Astrocyte of the hippocampus (primary cell): ENCODE measurements around the gene PAX2.

Source experiments
- DNase-seq: peaks from one replicate; pipeline ENCODE4 v3.0.0; 2011; ENCODE audit warnings: low read depth, low spot score

The PAX2 gene

DNA sequence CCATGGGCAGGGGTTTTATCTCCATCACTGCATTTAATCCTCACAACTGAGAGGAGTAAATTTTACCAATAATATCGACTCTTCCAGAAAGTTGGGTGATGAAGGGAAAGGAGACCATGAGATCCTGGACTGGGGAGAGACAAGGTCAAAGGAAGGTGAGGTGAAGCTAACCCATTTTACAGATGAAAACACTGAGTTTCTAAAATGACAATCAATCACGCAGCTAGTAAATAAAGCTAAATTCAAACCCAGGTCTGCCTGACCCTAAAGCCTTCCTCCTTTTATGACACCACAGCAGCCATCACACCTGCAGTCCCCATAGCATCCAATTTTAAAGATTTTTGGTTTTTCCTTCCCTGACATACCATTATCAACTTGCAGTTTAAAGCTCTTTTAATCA, 103.4 kb downstream of the PAX2 start:
- DNase-seq: no peak

DNA sequence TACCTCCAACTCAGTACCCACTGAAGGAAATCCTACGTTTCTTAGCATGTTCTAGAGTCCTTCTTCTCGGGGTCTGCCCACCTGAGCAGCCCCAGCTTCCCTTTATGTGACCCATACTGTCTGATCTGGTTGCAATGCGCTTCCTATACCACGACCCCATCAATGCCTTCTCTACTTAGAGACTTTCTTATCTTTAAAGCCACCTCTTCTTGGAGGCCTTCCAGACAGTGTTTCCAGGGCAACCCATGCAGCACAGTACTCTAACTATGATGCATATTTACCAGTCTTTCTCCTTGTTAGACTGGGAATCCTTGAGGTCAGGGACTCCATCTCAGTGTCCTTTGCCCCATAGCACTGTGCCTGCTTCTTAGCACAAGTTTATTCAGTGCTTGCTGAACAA, 112.9 kb downstream of the PAX2 start:
- DNase-seq: no peak

DNA sequence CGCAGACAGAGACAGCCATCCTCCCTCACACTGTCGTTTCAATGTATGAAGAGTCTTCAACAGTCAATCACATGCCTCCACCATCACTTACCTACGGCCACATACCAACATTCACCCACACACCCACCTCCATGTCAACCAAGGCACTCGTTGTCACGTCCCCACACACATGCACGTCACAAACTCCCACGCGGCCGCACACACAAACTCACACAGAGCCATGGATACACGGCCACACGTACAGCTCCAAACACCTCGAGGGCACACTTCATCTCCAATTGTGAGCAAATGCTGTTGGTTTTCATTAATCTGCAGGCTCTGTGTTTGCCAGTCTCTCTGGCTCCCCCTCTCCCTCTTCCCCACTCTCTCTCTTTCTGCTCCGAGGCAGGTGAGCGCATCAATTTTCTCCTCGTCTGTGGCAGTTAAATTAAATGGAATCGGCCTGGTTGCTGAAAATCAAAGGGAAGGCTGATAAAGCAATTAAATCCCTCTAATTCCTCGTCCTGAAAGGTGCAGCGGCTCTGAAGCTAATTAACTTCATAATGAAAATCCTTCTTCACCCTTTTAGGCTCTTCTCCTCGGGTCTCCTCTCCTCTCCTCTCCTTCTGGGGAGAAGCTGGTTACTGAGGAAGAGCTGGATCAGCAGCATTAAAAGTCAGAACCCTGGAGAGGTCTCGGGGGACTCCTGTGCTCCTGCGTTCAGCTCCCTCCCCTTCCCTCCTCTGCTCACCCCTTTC, 113.5 kb downstream of the PAX2 start:
- no peak for DNase-seq

DNA sequence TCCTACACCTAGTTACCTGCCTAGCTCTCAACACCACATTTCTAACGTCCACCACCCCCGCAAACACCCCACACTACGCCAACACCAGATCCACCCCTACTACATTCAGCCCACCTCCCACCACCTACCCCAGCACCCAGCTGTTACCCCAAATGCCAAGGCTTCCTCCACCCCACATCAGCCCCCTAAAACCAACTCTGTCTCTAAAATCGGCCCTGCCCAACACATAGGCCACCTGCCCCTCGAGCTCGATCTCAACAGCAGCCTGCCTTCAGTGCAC, 114.0 kb downstream of the PAX2 start:
- no peak for DNase-seq

DNA sequence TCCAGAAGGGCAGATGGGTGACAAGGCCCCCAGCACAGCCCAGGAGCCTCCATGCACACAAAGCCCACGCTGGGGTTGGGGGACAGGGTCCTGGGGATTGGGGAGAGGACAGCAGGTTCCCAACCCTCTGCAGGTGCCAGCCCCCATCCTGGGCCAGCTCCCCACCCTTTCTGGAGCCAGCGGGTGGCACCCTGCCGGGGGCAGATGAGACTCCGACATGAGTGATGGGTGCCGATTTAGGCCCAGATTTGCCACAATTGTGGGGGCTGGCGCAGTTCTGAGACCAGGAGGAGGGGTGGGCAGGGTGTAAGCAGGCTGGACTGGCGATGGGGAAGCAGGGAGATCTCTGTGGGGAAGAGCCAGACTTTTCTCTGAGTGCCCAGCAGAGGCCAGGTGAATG, 118.1 kb downstream of the PAX2 start:
- DNase-seq: no peak

DNA sequence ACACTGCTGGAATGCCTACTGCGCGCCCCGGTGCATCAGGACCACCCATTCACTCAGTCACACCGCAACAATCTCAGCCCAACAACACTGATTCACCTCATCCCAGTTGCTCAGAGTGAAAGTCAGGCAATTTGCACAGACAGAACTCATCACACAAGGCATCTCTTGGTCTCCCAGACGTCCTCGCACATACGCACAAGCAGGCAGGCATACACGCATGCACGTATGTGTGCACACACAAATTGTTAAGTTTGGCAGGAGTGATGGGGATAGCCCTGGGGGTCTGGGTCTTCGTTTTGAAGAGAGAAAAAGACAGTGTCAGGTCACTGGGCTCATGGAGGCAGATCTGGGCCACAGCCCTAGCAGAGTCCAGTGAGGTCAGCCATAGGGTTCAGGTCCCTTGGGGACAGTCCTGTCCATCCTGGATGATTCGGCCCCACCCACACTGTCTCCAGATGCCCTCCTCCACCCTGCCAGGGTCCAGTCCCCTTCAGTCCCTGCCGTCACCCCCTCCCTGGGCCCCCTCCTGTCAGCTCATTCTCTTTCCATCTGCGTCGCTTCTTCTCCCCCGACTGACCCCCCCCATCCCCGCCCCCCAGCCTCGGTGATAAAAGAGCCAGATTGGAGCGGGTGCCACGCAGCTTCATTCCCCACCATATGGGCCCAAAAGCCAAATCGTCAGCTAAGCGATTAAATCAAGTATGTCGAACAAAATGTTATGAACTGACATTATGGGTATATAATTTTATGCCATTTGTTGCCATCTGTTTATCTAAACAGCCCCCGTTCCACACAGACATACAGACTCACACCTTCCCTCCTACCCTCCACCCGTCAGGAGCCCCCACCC, 118.9 kb downstream of the PAX2 start:
- no peak for DNase-seq

DNA sequence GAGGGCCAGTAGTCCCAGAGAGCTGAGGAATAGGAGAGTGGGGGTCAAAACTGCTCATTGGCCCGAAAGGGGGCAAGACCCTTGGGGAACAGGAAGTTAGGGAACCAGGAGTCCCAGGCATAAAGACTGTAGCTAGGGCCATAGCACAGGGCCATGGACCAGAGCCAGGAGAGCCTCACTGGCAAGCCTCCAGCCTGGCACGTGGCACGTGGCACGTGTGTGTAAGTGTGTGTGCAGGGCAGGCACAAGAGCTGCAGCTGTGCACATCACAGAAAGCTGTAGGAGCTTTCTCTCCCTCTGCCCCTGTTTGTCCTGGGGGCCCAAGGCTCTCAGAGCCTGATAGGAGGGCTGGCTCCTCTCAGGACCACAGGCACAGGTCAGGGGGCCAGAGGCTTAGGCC, 119.6 kb downstream of the PAX2 start:
- no peak for DNase-seq

DNA sequence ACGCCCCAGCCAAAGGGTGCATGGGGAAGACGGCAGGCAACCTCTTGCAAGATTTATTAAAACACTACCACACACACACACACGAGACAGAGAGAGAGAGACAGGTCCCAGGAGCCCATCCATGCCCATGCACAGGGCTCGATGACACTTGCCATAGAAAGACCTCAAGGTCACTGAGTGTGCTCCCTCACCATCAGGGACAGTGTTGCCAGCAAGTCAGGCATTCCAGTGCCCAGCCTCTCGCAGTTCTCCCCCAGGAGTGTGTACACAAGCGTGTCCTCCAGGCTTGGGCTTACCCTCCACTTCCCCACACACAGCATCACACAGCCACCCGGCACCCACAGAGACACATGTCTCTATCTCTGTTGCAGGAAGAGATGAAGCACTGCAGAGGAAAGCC, 120.6 kb downstream of the PAX2 start:
- DNase-seq: no peak

DNA sequence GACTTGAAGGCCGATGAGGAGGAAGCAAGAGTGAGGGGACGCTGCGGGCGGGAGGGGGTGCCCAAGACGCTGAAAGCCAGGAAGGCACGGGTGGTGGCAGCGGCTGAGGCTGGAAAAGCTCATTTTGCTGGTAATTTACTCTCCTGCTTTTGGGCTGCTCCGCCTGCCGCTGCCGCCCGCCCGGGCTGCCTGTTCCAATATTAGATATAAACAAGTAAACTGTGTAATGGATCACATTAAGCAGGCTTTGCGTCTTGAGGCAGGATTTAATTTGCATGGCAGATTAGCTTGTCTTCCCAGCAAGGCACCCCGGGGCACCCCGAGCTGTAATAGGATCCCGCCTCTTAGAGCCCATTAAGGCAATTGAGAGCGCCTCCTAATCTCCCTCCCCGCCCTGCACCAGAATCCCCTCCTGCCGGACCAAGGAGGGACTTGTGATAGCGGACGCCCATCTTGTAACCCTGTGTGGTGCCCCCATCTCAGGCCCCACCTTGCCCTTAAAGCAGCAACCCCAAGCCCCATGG, 121.3 kb downstream of the PAX2 start:
- DNase-seq: no peak

DNA sequence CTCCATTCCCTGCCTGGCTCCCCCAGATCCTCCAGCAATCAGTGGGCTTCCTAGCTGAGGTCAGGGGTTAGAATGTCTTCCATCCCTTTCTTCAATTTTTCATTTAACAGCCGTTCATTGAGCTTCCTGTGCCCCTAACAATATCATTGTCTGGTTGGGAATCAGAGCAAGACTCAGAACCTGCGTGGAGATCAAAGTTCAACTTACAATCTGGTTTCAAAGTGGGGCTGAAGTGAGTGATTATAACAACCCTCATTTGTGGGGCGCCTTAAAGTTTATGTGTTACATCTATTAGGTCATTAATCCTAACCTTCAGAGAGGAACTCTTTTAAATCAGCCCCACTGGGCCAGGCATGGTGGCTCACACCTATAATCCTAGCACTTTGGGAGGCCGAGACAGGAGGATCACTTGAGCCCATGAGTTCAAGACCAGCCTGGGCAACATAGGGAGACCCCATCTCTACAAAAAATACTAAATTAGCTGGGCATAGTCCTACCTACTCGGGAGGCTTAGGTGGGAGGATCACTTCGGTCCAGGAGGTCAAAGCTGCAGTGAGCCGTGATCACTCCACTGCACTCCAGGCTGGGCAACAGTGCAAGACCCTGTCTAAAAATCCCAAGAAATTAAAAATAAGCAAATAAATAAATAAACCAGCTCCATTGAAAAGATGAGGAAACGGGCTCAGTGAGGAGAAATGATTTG, 122.0 kb downstream of the PAX2 start:
- no peak for DNase-seq

DNA sequence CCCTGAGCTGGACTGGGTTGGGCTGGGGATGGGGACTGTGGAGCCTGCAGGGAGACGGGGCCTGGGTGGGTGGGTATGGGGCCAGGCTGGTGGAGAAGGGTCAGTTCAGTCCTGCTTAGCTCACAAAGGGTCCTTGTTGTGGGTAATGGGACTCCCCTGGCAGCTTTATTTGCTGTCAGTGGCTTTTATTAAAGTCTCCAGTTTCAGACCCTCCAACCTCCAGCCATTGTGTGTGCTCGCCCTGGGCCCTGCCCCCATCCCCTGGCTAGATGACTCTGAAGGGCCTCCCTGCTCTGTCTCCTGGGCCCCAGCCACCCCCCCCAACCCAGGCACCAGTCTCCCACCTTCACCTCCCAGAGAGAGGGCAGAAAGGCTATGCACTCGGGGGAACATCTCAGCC, 123.0 kb downstream of the PAX2 start:
- no peak for DNase-seq

DNA sequence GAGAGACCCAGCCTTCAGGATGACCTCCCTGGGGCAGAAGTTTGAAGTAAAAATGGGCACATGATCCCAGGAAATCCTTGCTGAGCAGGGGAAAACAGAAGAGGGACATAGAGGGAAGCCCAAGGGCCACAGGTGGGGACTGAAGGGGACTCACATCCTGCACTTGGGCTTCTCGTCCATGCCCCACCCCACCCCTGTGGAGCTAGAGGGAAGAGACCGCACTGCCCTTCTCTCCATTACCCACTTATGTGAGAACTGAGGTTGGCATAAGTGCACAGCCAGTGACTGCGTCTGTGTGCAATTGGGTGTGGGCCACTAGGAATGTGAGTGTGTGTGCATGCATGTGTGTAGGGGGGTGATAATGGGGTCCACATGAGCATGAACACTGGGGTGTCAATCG, 124.0 kb downstream of the PAX2 start:
- DNase-seq: no peak

DNA sequence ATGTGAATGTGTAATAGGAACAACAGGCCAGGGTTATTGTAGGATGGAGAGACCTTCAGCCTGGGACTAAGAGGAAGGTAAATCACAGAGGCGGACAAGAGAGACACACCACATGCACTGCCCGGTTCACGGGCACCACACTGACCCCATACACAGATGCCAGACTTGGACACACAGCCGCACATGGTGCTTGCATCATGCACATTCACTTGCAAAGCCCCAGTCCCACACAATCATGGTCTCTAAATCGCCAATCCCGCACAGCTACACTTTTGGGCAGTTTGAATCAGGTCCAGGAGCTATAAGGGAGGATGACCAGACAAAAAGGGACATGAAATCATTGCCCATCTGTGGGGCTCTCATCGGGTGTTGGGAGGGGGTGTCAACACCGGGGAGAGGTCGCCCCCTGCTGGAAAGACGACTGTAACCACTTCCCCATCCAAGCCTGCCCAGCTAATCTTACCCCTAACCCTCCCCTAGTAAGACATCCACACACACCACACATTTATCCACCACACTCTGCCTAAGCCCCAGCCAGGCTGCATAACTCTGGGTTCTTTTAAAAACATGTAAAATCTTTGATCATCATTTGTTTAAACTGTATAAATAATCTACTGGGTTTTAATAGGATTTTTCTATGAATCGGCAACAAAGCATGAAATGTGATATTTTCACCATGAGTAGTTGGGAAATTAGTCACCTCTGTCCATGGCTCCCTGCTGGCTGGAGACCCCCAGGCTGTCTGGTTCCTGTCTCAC, 126.8 kb downstream of the PAX2 start:
- peak; percentile 69 for DNase-seq

DNA sequence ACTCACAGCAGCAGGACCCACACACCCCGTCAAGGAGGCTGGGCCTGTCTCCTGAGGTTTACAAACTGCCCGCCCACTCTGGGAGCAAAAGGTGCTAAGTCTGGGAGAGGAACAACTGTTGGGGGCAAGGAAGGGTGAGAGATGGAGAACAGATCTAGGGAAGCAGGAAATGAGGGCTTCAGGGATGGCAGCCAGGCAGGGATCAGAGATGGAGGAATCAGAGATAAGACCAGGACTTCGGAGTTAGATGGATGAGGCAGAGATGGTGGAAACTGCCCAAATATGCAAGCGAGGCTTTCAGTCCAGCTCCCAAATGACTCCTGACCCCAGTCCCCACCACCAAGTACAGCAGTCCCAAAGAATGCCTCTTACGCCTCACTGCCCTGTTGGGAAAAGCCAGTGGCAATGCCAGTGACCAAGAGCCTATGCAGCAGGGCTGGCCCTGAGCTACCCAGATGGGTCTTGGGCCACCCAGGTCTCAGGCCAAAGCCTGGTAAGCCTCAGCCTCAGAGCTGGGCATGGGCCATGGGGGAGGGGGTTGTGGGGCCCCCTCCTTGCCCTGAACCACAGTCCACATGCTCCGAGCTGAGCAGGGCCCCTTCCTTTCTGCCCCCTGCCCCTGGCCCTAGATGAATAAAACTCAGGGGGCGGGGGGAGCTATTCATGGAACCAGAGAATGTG, 127.9 kb downstream of the PAX2 start:
- DNase-seq: no peak

DNA sequence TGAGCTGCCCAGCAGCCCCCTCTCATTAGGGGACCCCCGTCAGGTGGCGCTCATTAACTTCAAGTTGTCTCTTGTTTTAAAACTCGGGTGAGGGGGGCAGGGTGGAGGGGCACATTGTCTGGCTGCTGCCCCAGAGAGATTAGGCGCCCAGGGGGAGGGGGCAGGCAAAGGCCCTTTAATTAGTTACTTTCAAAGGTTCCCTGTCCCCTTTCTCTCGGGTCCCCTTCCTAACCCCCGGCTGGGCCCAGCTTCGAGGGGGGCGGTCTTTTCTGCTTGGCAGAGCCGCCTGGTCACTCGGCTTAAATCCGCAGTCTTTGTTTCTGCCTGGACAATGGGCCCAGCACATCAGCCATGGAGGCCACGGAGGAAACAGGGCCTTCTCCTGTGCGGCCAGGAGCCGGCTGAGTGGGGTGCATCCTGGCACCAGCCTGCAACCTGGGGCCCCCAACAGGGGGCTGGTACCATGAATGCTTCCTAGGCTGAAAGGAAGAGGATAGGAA, 128.5 kb downstream of the PAX2 start:
- no peak for DNase-seq

DNA sequence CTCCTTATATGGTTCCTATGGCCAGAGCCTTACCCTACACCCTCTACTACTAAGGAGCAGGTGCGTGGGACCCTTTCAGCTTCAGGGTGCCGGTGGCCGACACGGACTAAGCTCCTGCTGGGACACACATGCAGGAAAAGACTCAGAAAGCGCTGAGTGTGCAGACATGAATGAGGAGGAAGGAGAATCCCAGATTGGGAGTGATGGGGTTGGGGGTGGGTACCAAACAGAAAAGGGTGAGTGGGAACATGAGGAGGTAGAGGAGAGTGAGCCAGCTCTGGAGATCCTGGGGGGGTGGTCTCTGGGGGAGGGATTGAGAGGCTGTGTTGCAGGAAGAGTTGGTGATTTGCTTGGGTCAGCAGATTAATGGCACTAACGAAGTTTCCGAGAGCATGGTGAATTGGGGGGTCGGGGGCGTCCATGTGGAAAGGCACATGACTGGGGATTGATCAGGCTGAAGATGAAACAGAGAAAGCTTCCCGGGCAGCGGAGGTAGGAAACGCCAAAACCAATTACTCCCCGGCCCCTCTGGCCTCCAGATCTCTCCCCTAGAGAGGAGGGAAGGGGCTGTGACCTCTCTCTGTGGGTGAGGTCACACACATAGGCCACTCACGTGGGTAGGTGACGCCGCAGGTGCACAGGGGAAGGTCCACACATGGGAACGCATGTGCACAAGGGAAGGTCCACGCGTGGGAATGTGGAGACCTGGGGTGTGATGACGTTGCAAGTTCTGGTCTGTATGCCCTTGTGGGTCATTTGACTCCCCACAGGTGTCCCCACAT, 129.5 kb downstream of the PAX2 start:
- no peak for DNase-seq

DNA sequence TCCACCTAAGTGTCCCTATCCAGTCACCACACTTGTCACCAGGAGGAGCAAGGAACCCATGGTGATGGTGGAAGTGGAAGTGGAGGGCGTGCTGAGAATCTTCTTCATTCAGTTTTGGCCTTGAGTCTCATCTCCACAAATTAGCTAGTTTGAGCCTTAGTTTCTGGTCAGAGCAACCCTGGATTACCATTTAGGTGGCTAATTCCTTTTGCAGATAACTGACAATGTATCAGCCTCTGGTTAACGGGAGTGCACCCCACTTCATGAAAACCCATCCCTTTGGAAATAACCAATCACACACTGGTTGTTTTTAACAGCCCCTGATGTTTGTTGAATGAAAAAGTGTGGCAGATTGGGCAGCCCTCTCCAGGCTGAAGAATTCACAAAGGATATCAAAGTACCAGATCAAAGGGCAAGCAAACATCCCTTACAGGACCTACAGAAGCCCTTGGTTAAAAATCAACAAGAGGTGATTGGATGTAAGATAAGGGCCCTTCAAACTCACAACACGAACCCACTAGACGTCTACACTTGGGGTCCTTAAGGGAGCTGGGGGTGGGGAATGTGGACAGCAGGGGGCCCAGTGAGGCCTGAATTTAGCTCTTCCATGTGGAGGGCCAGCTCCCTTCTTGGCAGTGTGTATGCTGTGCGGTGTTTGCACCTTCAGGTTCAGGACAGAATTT, 130.2 kb downstream of the PAX2 start:
- DNase-seq: no peak

DNA sequence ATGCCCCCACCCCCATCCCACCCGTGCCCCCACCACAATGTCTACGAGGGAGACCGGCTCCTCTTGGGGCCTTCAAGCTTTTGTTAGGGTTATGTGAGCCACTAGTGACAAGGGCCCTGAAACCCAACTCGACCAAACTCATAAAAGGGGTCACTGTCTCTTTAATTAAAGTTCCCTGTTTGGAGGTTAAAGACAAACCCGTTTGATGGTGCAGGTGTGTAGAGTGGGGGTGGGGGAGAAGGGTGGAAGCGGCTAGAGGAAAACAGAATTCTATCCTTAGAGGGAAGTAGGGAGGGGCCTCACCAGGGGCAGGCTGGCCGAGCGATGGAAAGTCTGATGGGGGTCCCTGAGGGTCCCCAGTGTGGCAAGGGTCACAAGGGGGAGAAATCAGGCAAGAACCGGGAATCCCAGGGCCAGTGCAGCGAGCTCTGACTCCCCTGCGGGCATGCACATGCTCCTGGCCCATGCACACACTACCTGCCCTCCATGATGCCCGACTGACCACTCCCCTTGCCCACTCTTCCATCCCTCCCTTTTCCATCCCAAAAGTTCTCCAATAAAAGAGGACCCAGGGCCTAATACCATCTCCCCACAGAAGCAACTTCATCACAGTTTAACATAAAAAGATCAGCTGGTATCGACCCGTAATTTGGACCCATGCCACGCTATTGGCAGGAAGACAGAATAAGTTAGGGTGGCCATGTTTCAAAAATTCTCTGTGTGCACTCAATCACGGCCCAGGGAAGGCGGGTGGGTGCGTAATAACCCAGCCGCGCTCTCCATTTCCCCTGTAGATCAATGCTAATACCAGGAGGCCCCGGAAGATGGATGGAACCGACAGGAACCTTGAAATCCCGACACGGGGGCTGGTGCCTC, 131.4 kb downstream of the PAX2 start:
- no peak for DNase-seq

DNA sequence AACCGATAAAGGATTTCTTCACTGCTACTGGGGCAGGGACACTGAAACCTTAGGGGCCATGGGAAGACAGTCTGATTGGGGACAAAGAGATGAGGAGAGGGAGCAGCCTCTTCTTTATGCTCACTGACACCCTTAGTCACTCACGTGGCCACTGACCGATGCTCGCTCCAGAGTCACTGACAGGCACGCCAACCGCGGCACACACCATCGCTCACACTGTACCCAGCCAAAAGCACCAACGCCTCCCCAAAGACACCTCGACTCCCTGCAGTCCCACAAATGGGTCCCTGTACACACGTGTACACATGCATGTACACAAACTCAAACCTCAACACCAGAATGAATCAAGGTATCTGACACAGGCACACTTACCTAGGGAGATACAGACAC, 132.1 kb downstream of the PAX2 start:
- no peak for DNase-seq
